Superior temporal gyrus (tissue), 1 donor: ENCODE measurements around the gene SAT2.

ENCODE experiments used
- DNase-seq: peaks from one replicate; pipeline ENCODE4 v3.0.0-alpha.2; 2016; ENCODE audit errors: extremely low spot score

SAT2 gene

DNA sequence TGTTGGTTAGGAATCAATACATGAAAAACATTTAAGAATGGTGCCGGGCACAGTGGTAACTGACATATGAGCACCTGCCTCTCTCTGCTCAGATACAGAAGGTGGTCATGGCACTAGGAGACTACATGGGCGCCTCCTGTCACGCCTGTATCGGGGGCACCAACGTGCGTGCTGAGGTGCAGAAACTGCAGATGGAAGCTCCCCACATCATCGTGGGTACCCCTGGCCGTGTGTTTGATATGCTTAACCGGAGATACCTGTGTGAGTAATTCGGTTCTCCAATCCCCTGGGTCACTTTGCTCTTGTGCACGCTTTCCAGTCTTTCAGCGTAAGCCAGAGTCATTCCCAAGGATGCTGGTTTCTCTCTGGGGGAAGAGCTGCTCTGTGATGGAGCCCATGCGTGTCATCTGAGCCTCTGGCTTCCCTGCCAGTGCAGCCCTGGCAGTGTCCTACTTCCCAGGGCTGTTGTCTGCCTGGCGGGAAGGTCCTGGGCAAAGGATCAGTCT, 51.1 kb downstream of the SAT2 start:
- no peak for DNase-seq
